ENCODE data around the gene CD300LF. TPM values are rescaled to one million over a fixed set of nuclear protein-coding genes. Genes with fewer than 3 reads are reported as not detected.

CD300LF gene
- total RNA-seq, 1 donor from 2014 or later: not detected

- DNase-seq (ENCODE audit: low read depth in 2 of 2): no peak
Observed at GRCh38 chr17:74729866-74730265, 17.1 kb upstream of the CD300LF start.

GRCh38 chr17:74729368-74729767 lies 16.6 kb upstream of the CD300LF start:
- DNase-seq (ENCODE audit: low read depth in 2 of 2): no peak

- no peak for DNase-seq (ENCODE audit: low read depth in 2 of 2)
Observed at GRCh38 chr17:74728702-74729075, 16.0 kb upstream of the CD300LF start.

- no peak for DNase-seq (ENCODE audit: low read depth in 2 of 2)
Observed at GRCh38 chr17:74728033-74728701, 15.4 kb upstream of the CD300LF start.

- DNase-seq (ENCODE audit: low read depth in 2 of 2): no peak
Observed at GRCh38 chr17:74725111-74725510, 12.4 kb upstream of the CD300LF start.

GRCh38 chr17:74723891-74724290 lies 11.2 kb upstream of the CD300LF start:
- no peak for DNase-seq (ENCODE audit: low read depth in 2 of 2)

- no peak for DNase-seq (ENCODE audit: low read depth in 2 of 2)
Observed at GRCh38 chr17:74722782-74723181, 10.1 kb upstream of the CD300LF start.

- no peak for DNase-seq (ENCODE audit: low read depth in 2 of 2)
Observed at GRCh38 chr17:74720506-74720905, 7.8 kb upstream of the CD300LF start.

GRCh38 chr17:74715144-74715543 lies 2.4 kb upstream of the CD300LF start:
- DNase-seq (ENCODE audit: low read depth in 2 of 2): no peak

- no peak for DNase-seq (ENCODE audit: low read depth in 2 of 2)
Observed at GRCh38 chr17:74713171-74713755, 540 bp upstream of the CD300LF start.

- no peak for DNase-seq (ENCODE audit: low read depth in 2 of 2)
Observed at GRCh38 chr17:74712301-74712700, 422 bp downstream of the CD300LF start.

- DNase-seq (ENCODE audit: low read depth in 2 of 2): no peak
Observed at GRCh38 chr17:74711058-74711824, 1.5 kb downstream of the CD300LF start.

- no peak for DNase-seq (ENCODE audit: low read depth in 2 of 2)
Observed at GRCh38 chr17:74704544-74704943, 8.2 kb downstream of the CD300LF start.

- no peak for DNase-seq (ENCODE audit: low read depth in 2 of 2)
Observed at GRCh38 chr17:74703311-74703710, 9.4 kb downstream of the CD300LF start.

GRCh38 chr17:74702116-74702871 lies 10.4 kb downstream of the CD300LF start:
- no peak for DNase-seq (ENCODE audit: low read depth in 2 of 2)

GRCh38 chr17:74699236-74699635 lies 13.5 kb downstream of the CD300LF start:
- no peak for DNase-seq (ENCODE audit: low read depth in 2 of 2)

GRCh38 chr17:74698069-74698468 lies 14.7 kb downstream of the CD300LF start:
- no peak for DNase-seq (ENCODE audit: low read depth in 2 of 2)

- DNase-seq (ENCODE audit: low read depth in 2 of 2): no peak
Observed at GRCh38 chr17:74697515-74697914, 15.2 kb downstream of the CD300LF start.

- DNase-seq (ENCODE audit: low read depth in 2 of 2): no peak
Observed at GRCh38 chr17:74695629-74696028, 17.1 kb downstream of the CD300LF start.

GRCh38 chr17:74694081-74694480 lies 18.6 kb downstream of the CD300LF start:
- DNase-seq (ENCODE audit: low read depth in 2 of 2): no peak

GRCh38 chr17:74691151-74691550 lies 21.6 kb downstream of the CD300LF start:
- no peak for DNase-seq (ENCODE audit: low read depth in 2 of 2)

- DNase-seq (ENCODE audit: low read depth in 2 of 2): no peak
Observed at GRCh38 chr17:74690409-74690825, 22.3 kb downstream of the CD300LF start.

Measured in lung microvascular endothelial cell (primary cell).